Gastrocnemius medialis (tissue), 4 donors: Measurements from ENCODE around the gene GNG4.

Experiments
- POLR2A ChIP-seq, 2 donors: fragments of 450-650 bp; IDR thresholded peaks; one replicate each; pipeline ENCODE4 v1.6.1; 2017; ENCODE audit warnings: antibody characterized with exemption in 2 of 2, mild to moderate bottlenecking in 2 of 2, moderate library complexity in 2 of 2
- TF ChIP-seq, protein P1 (sequence below), 5 experiments: fragments of 450-650 bp in 3 of 5; fragments of 200-600 bp in 2 of 5; sonication (generic) in 2 of 5; IDR thresholded peaks in 4 of 5; conservative IDR thresholded peaks in 1 of 5; 1 replicate in 4 of 5; 2 replicates in 1 of 5; pipeline ENCODE4 v1.5.1; 2016 to 2019; ENCODE audit warnings: antibody characterized with exemption in 5 of 5, mild to moderate bottlenecking in 3 of 5, moderate library complexity in 3 of 5

DNA sequence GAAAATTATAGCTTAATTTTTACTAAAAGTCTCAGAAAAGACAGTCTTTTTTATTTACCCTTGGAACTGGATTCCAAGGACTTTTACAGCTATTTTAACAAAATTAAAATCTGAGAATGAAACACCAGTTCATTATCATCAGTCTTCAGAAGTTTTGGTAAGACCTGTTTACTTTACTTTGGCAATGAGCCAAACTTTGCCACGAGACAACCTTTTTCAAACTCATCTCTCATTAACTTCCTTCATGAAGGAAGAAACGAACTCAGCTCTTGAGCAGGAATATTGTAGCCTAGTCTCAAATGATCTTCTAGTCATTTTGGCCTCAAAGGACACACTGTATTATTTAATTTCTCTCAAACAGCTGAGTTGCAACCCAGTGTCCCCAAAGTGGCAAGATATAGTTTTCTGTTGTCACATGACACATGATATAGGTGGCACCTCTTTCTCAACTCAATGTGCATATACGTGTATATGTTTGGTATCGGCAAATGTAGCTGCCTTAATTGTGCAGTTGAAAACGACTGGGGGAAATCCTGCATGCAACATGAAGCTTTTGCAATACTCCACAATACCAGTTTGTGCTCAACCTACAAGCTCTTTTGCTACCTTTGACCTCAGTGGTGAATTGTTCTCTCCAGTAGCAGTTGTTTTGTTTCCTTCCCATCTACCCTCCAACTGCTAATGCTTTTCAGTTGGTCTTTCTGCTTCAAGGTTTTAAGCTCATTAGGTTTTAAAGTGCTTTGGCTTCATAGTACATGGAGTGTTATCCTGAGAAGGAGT is 8.4 kb upstream of the GNG4 start:
- TF ChIP-seq, protein P1, sequence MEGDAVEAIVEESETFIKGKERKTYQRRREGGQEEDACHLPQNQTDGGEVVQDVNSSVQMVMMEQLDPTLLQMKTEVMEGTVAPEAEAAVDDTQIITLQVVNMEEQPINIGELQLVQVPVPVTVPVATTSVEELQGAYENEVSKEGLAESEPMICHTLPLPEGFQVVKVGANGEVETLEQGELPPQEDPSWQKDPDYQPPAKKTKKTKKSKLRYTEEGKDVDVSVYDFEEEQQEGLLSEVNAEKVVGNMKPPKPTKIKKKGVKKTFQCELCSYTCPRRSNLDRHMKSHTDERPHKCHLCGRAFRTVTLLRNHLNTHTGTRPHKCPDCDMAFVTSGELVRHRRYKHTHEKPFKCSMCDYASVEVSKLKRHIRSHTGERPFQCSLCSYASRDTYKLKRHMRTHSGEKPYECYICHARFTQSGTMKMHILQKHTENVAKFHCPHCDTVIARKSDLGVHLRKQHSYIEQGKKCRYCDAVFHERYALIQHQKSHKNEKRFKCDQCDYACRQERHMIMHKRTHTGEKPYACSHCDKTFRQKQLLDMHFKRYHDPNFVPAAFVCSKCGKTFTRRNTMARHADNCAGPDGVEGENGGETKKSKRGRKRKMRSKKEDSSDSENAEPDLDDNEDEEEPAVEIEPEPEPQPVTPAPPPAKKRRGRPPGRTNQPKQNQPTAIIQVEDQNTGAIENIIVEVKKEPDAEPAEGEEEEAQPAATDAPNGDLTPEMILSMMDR (IDR thresholded peaks at IDR 0.05 in 4 of 5, conservative IDR thresholded peaks at IDR 0.05 in 1 of 5), result no peak
- TF ChIP-seq POLR2A (IDR thresholded peaks at IDR 0.05), result no peak
